OCI-LY1 (cell line): ENCODE results near the gene MAPK8.

Experiments used
- H2AFZ ChIP-seq: fragments of 200-600 bp; sonication (generic), shearing (Covaris generic); 2 replicates; pipeline ENCODE4 v1.6.0; 2014; ENCODE audit warnings: antibody characterized with exemption, mild to moderate bottlenecking, low read length
- H3F3A ChIP-seq: fragments of 200-600 bp; sonication (generic), shearing (Covaris generic); 2 replicates; pipeline ENCODE4 v1.6.0; 2014; ENCODE audit warnings: mild to moderate bottlenecking, antibody characterized with exemption, low read length, moderate library complexity; ENCODE audit not compliant: insufficient read depth
- H3K27ac ChIP-seq: fragments of 200-600 bp; sonication (generic); 2 replicates; pipeline ENCODE4 v1.5.1; 2014; ENCODE audit warnings: low read length, mixed run types, mild to moderate bottlenecking, low read depth; ENCODE audit not compliant: poor library complexity, severe bottlenecking
- H3K27me3 ChIP-seq: fragments of 200-600 bp; sonication (generic); 2 replicates; pipeline ENCODE4 v1.6.0; 2014; ENCODE audit warnings: antibody characterized with exemption, mild to moderate bottlenecking, low read length, moderate library complexity; ENCODE audit not compliant: insufficient read depth
- H3K36me3 ChIP-seq: fragments of 200-600 bp; sonication (generic); 2 replicates; pipeline ENCODE4 v1.6.1; 2014; ENCODE audit warnings: mild to moderate bottlenecking, antibody characterized with exemption, low read length, moderate library complexity, mixed read lengths; ENCODE audit not compliant: insufficient read depth
- H3K4me1 ChIP-seq: fragments of 200-600 bp; sonication (generic); 2 replicates; pipeline ENCODE4 v1.5.1; 2014; ENCODE audit warnings: mild to moderate bottlenecking, low read length, moderate library complexity; ENCODE audit not compliant: insufficient read depth, severe bottlenecking
- H3K4me2 ChIP-seq: fragments of 200-600 bp; sonication (generic), shearing (Covaris generic); 2 replicates; pipeline ENCODE4 v1.6.1; 2014; ENCODE audit warnings: low read length
- H3K4me3 ChIP-seq: fragments of 200-600 bp; sonication (generic); 2 replicates; pipeline ENCODE4 v1.5.1; 2014; ENCODE audit warnings: low read length, low read depth, mild to moderate bottlenecking, mixed read lengths; ENCODE audit not compliant: poor library complexity, severe bottlenecking
- H3K79me2 ChIP-seq: fragments of 200-600 bp; shearing (Covaris generic); 2 replicates; pipeline ENCODE4 v1.6.1; 2016; ENCODE audit warnings: mixed run types, low read length, mixed read lengths; ENCODE audit not compliant: insufficient read depth
- H3K9ac ChIP-seq: fragments of 200-600 bp; sonication (generic), shearing (Covaris generic); 2 replicates; pipeline ENCODE4 v1.6.1; 2014; ENCODE audit warnings: mild to moderate bottlenecking, low read length, mixed read lengths
- H3K9me2 ChIP-seq: fragments of 200-600 bp; sonication (generic), shearing (Covaris generic); 2 replicates; pipeline ENCODE4 v1.6.1; 2014; ENCODE audit warnings: low read depth, mild to moderate bottlenecking, low read length, mixed read lengths
- H3K9me3 ChIP-seq: fragments of 200-600 bp; shearing (Covaris generic); 2 replicates; pipeline ENCODE4 v1.6.1; 2014; ENCODE audit warnings: low read length, mixed read lengths
- H4K20me1 ChIP-seq: fragments of 200-600 bp; sonication (generic), shearing (Covaris generic); 2 replicates; pipeline ENCODE4 v1.6.0; 2016; ENCODE audit warnings: mild to moderate bottlenecking, low read length; ENCODE audit not compliant: insufficient read depth
- EZH2 ChIP-seq: fragments of 200-600 bp; sonication (generic), shearing (Covaris generic); IDR thresholded peaks from 2 replicates; pipeline ENCODE4 v1.8.0; 2017; ENCODE audit warnings: borderline replicate concordance, mixed run types, mild to moderate bottlenecking, antibody characterized with exemption, low read length, moderate library complexity, mixed read lengths
- TF ChIP-seq, protein P1 (sequence below): fragments of 200-600 bp; sonication (generic), shearing (Covaris generic); IDR thresholded peaks from 2 replicates; pipeline ENCODE4 v1.5.1; 2017; ENCODE audit warnings: mild to moderate bottlenecking, antibody characterized with exemption, low read length, moderate library complexity, mixed read lengths

MAPK8 gene

DNA sequence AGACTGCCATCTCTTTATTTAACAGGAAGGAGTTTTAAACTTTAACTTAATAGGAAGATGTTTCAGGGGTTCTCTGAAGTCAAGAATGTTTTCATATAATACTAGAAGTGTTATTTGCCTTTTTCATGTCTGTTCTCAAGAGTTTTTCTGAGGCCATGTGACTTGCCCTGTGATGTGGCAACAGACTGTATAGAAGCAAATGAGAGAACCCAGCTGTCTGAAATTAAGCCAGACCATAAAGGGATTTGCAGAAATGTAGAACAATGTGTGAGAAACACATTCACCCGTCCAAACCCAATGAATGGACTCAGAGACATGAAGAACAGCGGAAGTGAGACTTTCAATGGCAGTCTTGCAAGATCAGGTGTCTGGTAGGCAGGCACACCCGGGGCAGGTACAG is 23.8 kb downstream of the MAPK8 start:
- H3K79me2 ChIP-seq: no peaks in the 10 kb centered on the region
- no peak overlapping the region for H2AFZ ChIP-seq
- no peaks in the 10 kb centered on the region for H3K27me3 ChIP-seq
- H3K9ac ChIP-seq: no peak overlapping the region
- H3F3A ChIP-seq: no peaks in the 10 kb centered on the region
- no peaks in the 10 kb centered on the region for H3K9me3 ChIP-seq
- H3K4me2 ChIP-seq: no peak overlapping the region
- no peaks in the 10 kb centered on the region for H3K36me3 ChIP-seq
- no peaks in the 10 kb centered on the region for H4K20me1 ChIP-seq
- no peak overlapping the region for H3K27ac ChIP-seq
- H3K4me1 ChIP-seq: no peaks in the 10 kb centered on the region
- no peak overlapping the region for H3K4me3 ChIP-seq
- H3K9me2 ChIP-seq: no peaks in the 10 kb centered on the region
- TF ChIP-seq, protein P1, sequence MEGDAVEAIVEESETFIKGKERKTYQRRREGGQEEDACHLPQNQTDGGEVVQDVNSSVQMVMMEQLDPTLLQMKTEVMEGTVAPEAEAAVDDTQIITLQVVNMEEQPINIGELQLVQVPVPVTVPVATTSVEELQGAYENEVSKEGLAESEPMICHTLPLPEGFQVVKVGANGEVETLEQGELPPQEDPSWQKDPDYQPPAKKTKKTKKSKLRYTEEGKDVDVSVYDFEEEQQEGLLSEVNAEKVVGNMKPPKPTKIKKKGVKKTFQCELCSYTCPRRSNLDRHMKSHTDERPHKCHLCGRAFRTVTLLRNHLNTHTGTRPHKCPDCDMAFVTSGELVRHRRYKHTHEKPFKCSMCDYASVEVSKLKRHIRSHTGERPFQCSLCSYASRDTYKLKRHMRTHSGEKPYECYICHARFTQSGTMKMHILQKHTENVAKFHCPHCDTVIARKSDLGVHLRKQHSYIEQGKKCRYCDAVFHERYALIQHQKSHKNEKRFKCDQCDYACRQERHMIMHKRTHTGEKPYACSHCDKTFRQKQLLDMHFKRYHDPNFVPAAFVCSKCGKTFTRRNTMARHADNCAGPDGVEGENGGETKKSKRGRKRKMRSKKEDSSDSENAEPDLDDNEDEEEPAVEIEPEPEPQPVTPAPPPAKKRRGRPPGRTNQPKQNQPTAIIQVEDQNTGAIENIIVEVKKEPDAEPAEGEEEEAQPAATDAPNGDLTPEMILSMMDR: no peak
- no peak for TF ChIP-seq EZH2

DNA sequence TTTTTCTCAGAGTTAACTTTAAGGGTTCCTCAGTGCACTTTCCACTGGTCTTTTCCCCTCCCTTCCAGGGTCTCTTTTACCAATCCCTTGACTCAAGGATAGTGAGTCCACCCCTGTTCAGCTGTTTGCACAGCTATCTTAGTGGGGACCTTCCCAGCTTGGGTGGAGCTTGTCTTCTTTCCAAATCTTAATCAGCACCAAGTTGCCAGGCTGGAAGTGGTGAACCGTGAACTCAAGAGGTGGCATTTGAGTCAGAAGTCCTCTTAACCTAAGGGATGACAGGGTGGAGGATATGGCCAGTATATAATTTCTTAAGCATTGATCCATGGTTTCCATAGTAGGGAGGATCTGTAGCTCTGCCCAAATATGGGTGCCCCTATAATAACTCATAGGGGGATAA is 25.0 kb downstream of the MAPK8 start:
- TF ChIP-seq EZH2: no peak
- TF ChIP-seq, protein P1: no peak
- no peaks in the 10 kb centered on the region for H3K9me3 ChIP-seq
- no peaks in the 10 kb centered on the region for H3K9me2 ChIP-seq
- no peaks in the 10 kb centered on the region for H3K79me2 ChIP-seq
- H3K4me3 ChIP-seq: no peak overlapping the region
- no peaks in the 10 kb centered on the region for H3F3A ChIP-seq
- H3K9ac ChIP-seq: no peak overlapping the region
- no peak overlapping the region for H2AFZ ChIP-seq
- H3K4me1 ChIP-seq: no peaks in the 10 kb centered on the region
- no peaks in the 10 kb centered on the region for H4K20me1 ChIP-seq
- H3K36me3 ChIP-seq: no peaks in the 10 kb centered on the region
- H3K27ac ChIP-seq: no peak overlapping the region
- H3K4me2 ChIP-seq: no peak overlapping the region
- no peaks in the 10 kb centered on the region for H3K27me3 ChIP-seq

DNA sequence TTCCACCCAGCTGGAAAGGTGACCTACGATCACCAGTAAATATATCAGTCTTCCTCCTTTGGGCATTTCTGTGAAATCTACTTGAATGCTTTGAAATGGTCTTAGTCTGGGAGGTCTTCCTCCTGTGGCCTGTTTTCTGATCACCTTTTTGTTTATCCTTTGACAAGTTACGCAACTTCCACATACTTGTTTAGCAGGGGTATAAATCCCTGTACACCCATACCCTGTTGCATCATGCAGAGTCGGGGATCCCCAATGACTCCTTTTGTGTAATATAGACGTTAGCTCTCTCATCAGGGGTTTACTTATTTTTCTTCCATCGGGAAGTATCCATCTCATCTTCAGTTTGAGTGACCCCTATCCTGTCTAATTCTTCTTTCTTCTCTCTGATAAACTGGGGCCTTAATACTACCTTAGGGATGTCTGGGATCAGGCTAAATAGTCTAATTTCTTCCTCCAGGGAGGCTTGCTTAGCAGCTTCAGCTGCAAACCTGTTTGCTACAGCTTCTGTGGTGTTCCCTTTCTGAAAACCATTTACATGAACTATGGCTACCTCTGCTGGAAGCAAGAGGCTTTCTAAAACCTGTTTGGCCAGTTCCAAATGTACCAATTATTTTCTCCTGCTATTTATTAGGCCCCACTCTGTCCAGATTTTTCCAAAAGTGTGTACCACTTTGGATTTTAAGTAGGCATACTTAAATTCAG is 25.8 kb downstream of the MAPK8 start:
- no peaks in the 10 kb centered on the region for H3K79me2 ChIP-seq
- H3K4me3 ChIP-seq: no peak overlapping the region
- no peak overlapping the region for H3K27ac ChIP-seq
- no peaks in the 10 kb centered on the region for H3K27me3 ChIP-seq
- no peak for TF ChIP-seq EZH2
- TF ChIP-seq, protein P1: no peak
- no peaks in the 10 kb centered on the region for H3K4me1 ChIP-seq
- no peak overlapping the region for H2AFZ ChIP-seq
- no peak overlapping the region for H3K9ac ChIP-seq
- H3F3A ChIP-seq: no peaks in the 10 kb centered on the region
- no peaks in the 10 kb centered on the region for H3K9me2 ChIP-seq
- no peaks in the 10 kb centered on the region for H4K20me1 ChIP-seq
- H3K36me3 ChIP-seq: no peaks in the 10 kb centered on the region
- no peaks in the 10 kb centered on the region for H3K9me3 ChIP-seq
- no peak overlapping the region for H3K4me2 ChIP-seq
